ENCODE results near the gene DCTN4.
A peak's percentile ranks its signal among the peaks of the same experiment; 100 is the strongest.
"Not testable (repeated sequence)": the region's sequence is repeated elsewhere in the genome, so short reads cannot be mapped to it uniquely, and the experiment has no call there.

DCTN4 gene

GRCh38 chr5:150758531-150759333 lies at the start of gene DCTN4:
Gene DCTN4 (minus strand): TSS chr5:150759017. CDS start chr5:150758993, 24 bp downstream.
- peak; percentile 74 to 78 for DNase-seq (ENCODE audit: low read depth in 2 of 2)

GRCh38 chr5:150804388-150804787 lies 45.6 kb upstream of the DCTN4 start:
- no peak for DNase-seq (ENCODE audit: low read depth in 2 of 2)

- DNase-seq (ENCODE audit: low read depth in 2 of 2): no peak
These were observed 42.5 kb upstream of the DCTN4 start for GRCh38 chr5:150801117-150801927.

- DNase-seq (ENCODE audit: low read depth in 2 of 2): no peak
These were observed 38.6 kb upstream of the DCTN4 start for GRCh38 chr5:150797384-150797783.

- DNase-seq (ENCODE audit: low read depth in 2 of 2): no peak
These were observed 36.1 kb upstream of the DCTN4 start for GRCh38 chr5:150794927-150795326.

GRCh38 chr5:150793423-150793888 lies 34.6 kb upstream of the DCTN4 start:
- not testable (repeated sequence) for DNase-seq (ENCODE audit: low read depth in 2 of 2)

GRCh38 chr5:150791536-150791935 lies 32.7 kb upstream of the DCTN4 start:
- DNase-seq (ENCODE audit: low read depth in 2 of 2): no peak

GRCh38 chr5:150789943-150790611 lies 31.3 kb upstream of the DCTN4 start:
- peak; percentile 26 to 32 for DNase-seq (ENCODE audit: low read depth in 2 of 2)

GRCh38 chr5:150789450-150789849 lies 30.6 kb upstream of the DCTN4 start:
- no peak for DNase-seq (ENCODE audit: low read depth in 2 of 2)

GRCh38 chr5:150788977-150789376 lies 30.2 kb upstream of the DCTN4 start:
- DNase-seq (ENCODE audit: low read depth in 2 of 2): no peak

- DNase-seq (ENCODE audit: low read depth in 2 of 2): no peak
These were observed 28.8 kb upstream of the DCTN4 start for GRCh38 chr5:150787656-150788055.

GRCh38 chr5:150786876-150787275 lies 28.1 kb upstream of the DCTN4 start:
- no peak for DNase-seq (ENCODE audit: low read depth in 2 of 2)

GRCh38 chr5:150785950-150786349 lies 27.1 kb upstream of the DCTN4 start:
- no peak for DNase-seq (ENCODE audit: low read depth in 2 of 2)

- DNase-seq (ENCODE audit: low read depth in 2 of 2): peak in 1 of 2 donors; percentile 32
These were observed 24.7 kb upstream of the DCTN4 start for GRCh38 chr5:150783422-150783928.

GRCh38 chr5:150782850-150783249 lies 24.0 kb upstream of the DCTN4 start:
- DNase-seq (ENCODE audit: low read depth in 2 of 2): no peak

- no peak for DNase-seq (ENCODE audit: low read depth in 2 of 2)
These were observed 23.1 kb upstream of the DCTN4 start for GRCh38 chr5:150781706-150782614.

- no peak for DNase-seq (ENCODE audit: low read depth in 2 of 2)
These were observed 22.0 kb upstream of the DCTN4 start for GRCh38 chr5:150780816-150781221.

GRCh38 chr5:150780187-150780692 lies 21.4 kb upstream of the DCTN4 start:
- no peak for DNase-seq (ENCODE audit: low read depth in 2 of 2)

- no peak for DNase-seq (ENCODE audit: low read depth in 2 of 2)
These were observed 20.8 kb upstream of the DCTN4 start for GRCh38 chr5:150779397-150780186.
